Measurements from ENCODE around the gene SEC14L6.
A peak's percentile ranks its signal among the peaks of the same experiment; 100 is the strongest.

The SEC14L6 gene

DNA sequence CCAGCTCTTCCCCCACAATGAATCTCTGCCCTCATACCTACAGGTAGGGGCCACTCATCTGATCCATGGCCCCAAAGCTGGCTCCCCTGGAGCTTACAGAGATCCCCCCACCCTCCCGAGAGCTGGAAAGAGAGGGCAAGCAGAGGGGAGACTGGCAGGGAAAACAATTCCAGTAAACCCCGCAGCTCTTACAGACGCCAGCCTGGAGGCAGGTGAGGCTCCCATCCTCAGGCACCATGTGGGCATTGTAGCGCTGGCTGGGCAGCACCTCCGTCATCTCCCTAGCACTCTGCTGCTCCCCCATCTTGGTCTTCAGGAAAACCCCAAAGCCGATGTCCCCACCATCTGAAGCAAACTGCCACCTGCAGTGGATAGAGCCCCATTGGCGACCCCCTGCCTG lies 55.2 kb downstream of the SEC14L6 start:
- DNase-seq: no peak

- no peak for DNase-seq
Measured at GRCh38 chr22:30490399-30490798, 56.1 kb downstream of the SEC14L6 start.

DNA sequence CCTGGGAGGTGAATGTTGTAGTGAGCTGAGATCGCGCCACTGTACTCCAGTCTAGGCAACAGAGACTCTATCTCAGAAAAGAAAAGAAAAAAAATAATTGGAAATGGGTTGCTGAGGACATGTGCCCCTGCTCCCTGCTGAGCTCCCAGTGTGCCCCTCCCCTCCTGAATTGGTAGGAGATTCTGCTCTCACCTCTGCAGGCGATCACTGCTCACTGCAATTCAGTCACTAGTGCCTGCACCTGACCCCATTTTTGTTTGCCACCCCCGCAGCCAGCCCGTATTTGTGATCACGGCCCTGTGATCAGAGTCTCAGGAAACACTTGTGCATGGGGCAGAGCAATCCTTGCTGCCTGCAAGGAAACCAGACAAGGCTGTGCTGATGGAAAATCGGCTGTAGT lies 58.4 kb downstream of the SEC14L6 start:
- no peak for DNase-seq

GRCh38 chr22:30486661-30487115 lies 59.9 kb downstream of the SEC14L6 start:
- no peak for DNase-seq

GRCh38 chr22:30486118-30486517 lies 60.4 kb downstream of the SEC14L6 start:
- no peak for DNase-seq

- DNase-seq: no peak
Measured at GRCh38 chr22:30485362-30485988, 61.1 kb downstream of the SEC14L6 start.

DNA sequence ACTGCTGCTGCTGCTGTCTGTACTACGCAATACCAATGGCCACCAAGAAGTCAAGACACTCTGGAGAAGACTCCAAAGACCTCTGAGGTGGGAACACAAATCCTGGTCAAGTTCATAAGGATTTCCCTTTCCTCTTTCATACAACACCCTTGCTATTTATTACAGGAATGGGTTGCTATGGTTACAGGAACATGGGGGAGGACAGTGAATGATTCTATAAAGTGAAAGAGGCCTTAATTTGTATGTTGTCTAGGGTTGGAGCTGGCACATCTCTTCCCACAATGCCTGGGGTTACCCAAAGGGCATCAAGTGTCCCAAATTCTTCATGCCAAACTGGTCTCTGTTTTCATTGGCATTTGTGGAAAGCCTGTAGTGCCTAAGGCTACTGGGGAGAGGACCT lies 63.4 kb downstream of the SEC14L6 start:
- no peak for DNase-seq

DNA sequence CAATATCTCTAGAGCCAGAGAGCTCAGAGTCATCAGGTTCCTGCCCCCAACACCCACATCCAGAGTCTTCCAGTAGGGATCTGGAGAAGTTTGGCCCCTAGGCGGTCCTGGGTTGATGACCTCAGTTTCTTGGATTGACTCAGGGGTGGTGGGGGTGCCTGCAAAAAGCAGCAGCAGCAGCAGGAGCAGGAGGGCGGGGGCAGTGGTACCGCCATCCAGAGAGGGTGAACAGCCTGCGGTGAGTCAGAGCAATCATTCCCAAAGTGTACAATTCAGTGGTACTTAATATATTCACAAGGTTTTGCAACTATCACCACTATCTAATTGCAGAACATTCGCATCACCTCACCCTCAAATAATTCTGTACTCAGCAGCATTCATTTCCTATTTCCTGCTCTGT lies 64.8 kb downstream of the SEC14L6 start:
- DNase-seq: no peak

DNA sequence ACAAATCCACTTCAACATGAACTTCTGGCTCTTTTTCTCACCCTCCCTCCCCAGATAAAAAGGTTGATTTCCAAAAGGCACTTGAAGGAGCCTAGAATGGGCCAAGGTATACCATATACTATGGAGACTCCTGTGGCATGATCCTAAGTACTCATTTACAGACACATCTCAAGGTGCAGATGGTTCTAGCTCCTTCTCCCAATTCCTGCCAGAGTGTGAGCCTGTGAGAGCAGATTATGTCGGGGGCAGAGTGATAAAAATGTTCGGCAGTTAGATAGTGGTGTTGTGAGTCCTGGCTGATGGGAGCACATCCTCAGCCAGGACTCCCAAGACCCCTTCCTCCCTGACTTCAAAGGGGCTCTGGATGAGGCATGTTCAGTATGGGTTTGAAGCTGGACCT lies 66.6 kb downstream of the SEC14L6 start:
- DNase-seq: no peak

GRCh38 chr22:30474683-30475424 lies 71.7 kb downstream of the SEC14L6 start:
- DNase-seq: peak; percentile 49

- no peak for DNase-seq
Measured at GRCh38 chr22:30474121-30474520, 72.4 kb downstream of the SEC14L6 start.

- DNase-seq: no peak
Measured at GRCh38 chr22:30472994-30473720, 73.4 kb downstream of the SEC14L6 start.
